Measurements from ENCODE around the gene TBC1D5.

GRCh38 chr3:17744693-17745092, 2.3 kb upstream of the TBC1D5 start:
- TF ChIP-seq CTCF (conservative IDR thresholded peaks at IDR 0.05; ENCODE audit: low read length) (no peak), EZH2phosphoT487 (IDR thresholded peaks at IDR 0.05; ENCODE audit: borderline replicate concordance) (no peak)

All from Loucy (cell line).